Liver (tissue), 9 donors: ENCODE measurements around the gene PLA2G6. TPM values are rescaled to one million over a fixed set of nuclear protein-coding genes. Genes with fewer than 3 reads are reported as not detected.
A peak's percentile ranks its signal among the peaks of the same experiment; 100 is the strongest.
"Not testable (repeated sequence)": the region's sequence is repeated elsewhere in the genome, so short reads cannot be mapped to it uniquely, and the experiment has no call there.

Experiments
- DNase-seq: peaks from one replicate; pipeline ENCODE4 v3.0.0-alpha.2; 2017; ENCODE audit warnings: low spot score
- H3K27ac ChIP-seq, 2 donors: one replicate each; pipeline ENCODE4 v1.7.0; 2013; ENCODE audit warnings: inconsistent platforms in 2 of 2, low read length in 2 of 2, control low read depth in 1 of 2, low read depth in 1 of 2, mild to moderate bottlenecking in 1 of 2
- H3K27me3 ChIP-seq, 4 donors: one replicate each; pipeline versions ENCODE4 v1.6.1 to v1.7.0; 2013; ENCODE audit warnings: low read length in 3 of 4, inconsistent platforms in 1 of 4, mild to moderate bottlenecking in 1 of 4, moderate library complexity in 1 of 4; ENCODE audit not compliant: control insufficient read depth in 4 of 4, insufficient read depth in 4 of 4
- H3K36me3 ChIP-seq, 4 donors: one replicate each; pipeline versions ENCODE4 v1.6.1 to v1.7.0; 2013; ENCODE audit warnings: low read length in 3 of 4, mild to moderate bottlenecking in 3 of 4, low read depth in 1 of 4, moderate library complexity in 1 of 4; ENCODE audit not compliant: control insufficient read depth in 4 of 4, insufficient read depth in 3 of 4
- H3K4me1 ChIP-seq, 4 donors: one replicate each; pipeline versions ENCODE4 v1.6.1 to v1.7.0; 2013; ENCODE audit warnings: low read length in 3 of 4, mild to moderate bottlenecking in 3 of 4, moderate library complexity in 1 of 4; ENCODE audit not compliant: control insufficient read depth in 4 of 4, insufficient read depth in 4 of 4
- H3K4me3 ChIP-seq, 3 donors: one replicate each; pipeline versions ENCODE4 v1.6.1 to v1.7.0; 2013; ENCODE audit warnings: low read length in 3 of 3, control low read depth in 1 of 3, low read depth in 1 of 3, mild to moderate bottlenecking in 1 of 3
- H3K9ac ChIP-seq, 2 donors: one replicate each; pipeline ENCODE4 v1.7.0; 2013; ENCODE audit warnings: low read length in 2 of 2, mild to moderate bottlenecking in 2 of 2, moderate library complexity in 2 of 2, control low read depth in 1 of 2, low read depth in 1 of 2
- H3K9me3 ChIP-seq, 4 donors: one replicate each; pipeline versions ENCODE4 v1.6.1 to v1.7.0; 2013; ENCODE audit warnings: low read length in 3 of 4; ENCODE audit not compliant: control insufficient read depth in 4 of 4
- EGR1 ChIP-seq, 2 donors: IDR thresholded peaks; 2 replicates each; pipeline ENCODE4 v1.6.1; 2016 to 2018; ENCODE audit warnings: antibody characterized with exemption in 2 of 2, low read depth in 2 of 2
- FOXA1 ChIP-seq: IDR thresholded peaks from 2 replicates; pipeline ENCODE4 v1.6.1; 2016; ENCODE audit warnings: antibody characterized with exemption
- FOXA2 ChIP-seq: IDR thresholded peaks from 2 replicates; pipeline ENCODE4 v1.6.1; 2016; ENCODE audit warnings: antibody characterized with exemption
- GABPA ChIP-seq, 2 donors: IDR thresholded peaks in 1 of 2; conservative IDR thresholded peaks in 1 of 2; 2 replicates each; pipeline ENCODE4 v1.6.1; 2016; ENCODE audit warnings: antibody characterized with exemption in 2 of 2, mild to moderate bottlenecking in 1 of 2, moderate library complexity in 1 of 2
- HNF4A ChIP-seq, 2 donors: conservative IDR thresholded peaks; 2 replicates each; pipeline ENCODE4 v1.6.1; 2016; ENCODE audit warnings: antibody characterized with exemption in 2 of 2, mild to moderate bottlenecking in 2 of 2
- HNF4G ChIP-seq: IDR thresholded peaks from 2 replicates; pipeline ENCODE4 v1.6.1; 2016; ENCODE audit warnings: antibody characterized with exemption
- JUND ChIP-seq, 2 donors: IDR thresholded peaks; 2 replicates each; pipeline ENCODE4 v1.6.1; 2016; ENCODE audit warnings: antibody characterized with exemption in 2 of 2
- NR2F2 ChIP-seq: IDR thresholded peaks from 2 replicates; pipeline ENCODE4 v1.6.1; 2016; ENCODE audit warnings: antibody characterized with exemption
- RAD21 ChIP-seq, 2 donors: IDR thresholded peaks; 2 replicates each; pipeline ENCODE4 v1.6.1; 2016; ENCODE audit warnings: antibody characterized with exemption in 2 of 2, mild to moderate bottlenecking in 2 of 2
- RXRA ChIP-seq, 2 donors: IDR thresholded peaks; 2 replicates each; pipeline ENCODE4 v1.6.1; 2017 to 2018; ENCODE audit warnings: antibody characterized with exemption in 2 of 2, mild to moderate bottlenecking in 1 of 2
- SP1 ChIP-seq: IDR thresholded peaks from 2 replicates; pipeline ENCODE4 v1.6.1; 2018; ENCODE audit warnings: antibody characterized with exemption, mild to moderate bottlenecking
- TAF1 ChIP-seq: conservative IDR thresholded peaks from 2 replicates; pipeline ENCODE4 v1.6.1; 2016; ENCODE audit warnings: antibody characterized with exemption, mild to moderate bottlenecking
- YY1 ChIP-seq: IDR thresholded peaks from 2 replicates; pipeline ENCODE4 v1.6.1; 2016; ENCODE audit warnings: antibody characterized with exemption, mild to moderate bottlenecking
- WGBS: extraction: QIAGEN DNeasy Blood & Tissue Kit; methylation state at CpG from one replicate; pipeline ENCODE4 v1.1.7; 2013; 5-methylcytosine and 5-hydroxymethylcytosine counted together
- polyA plus RNA-seq, 2 donors: library from polyadenylated mRNA; stranded (reverse) in 1 of 2; unstranded in 1 of 2; fragments of 200-250 nt in 1 of 2; fragments of >200 nt in 1 of 2; fragmentation: Nextera tagmentation in 1 of 2; extraction: Ambion mirVana in 1 of 2; gene quantifications; one replicate each; pipeline versions ENCODE4 v1.2.1 to v1.2.3, GENCODE V29; 2013 to 2015
- total RNA-seq, 2 donors: library from RNA; depleted of rRNA; stranded (reverse); fragments of >200 nt; gene quantifications; one replicate each; pipeline ENCODE4 v1.2.3, GENCODE V29; 2014
- TF ChIP-seq, protein P1 (sequence below): IDR thresholded peaks from 2 replicates; pipeline ENCODE4 v1.6.1; 2016; ENCODE audit warnings: antibody characterized with exemption
- TF ChIP-seq, protein P2 (sequence below): IDR thresholded peaks from 2 replicates; pipeline ENCODE4 v1.6.1; 2016; ENCODE audit warnings: antibody characterized with exemption
- TF ChIP-seq, protein P3 (sequence below): fragments of 150-350 bp; IDR thresholded peaks from 2 replicates; pipeline ENCODE4 v1.5.1; 2017; ENCODE audit warnings: improper control_type of control experiment, low read depth, low read length; ENCODE audit not compliant: missing input control
- TF ChIP-seq, protein P4 (sequence below): IDR thresholded peaks from 2 replicates; pipeline ENCODE4 v1.6.1; 2016; ENCODE audit warnings: antibody characterized with exemption
- TF ChIP-seq, protein P5 (sequence below): IDR thresholded peaks from 2 replicates; pipeline ENCODE4 v1.6.1; 2016; ENCODE audit warnings: antibody characterized with exemption, mild to moderate bottlenecking
- donor health status: healthy.
- donor health status: healthy.
- donor health status: healthy.
- donor health status: healthy.
- donor health status: healthy.

PLA2G6 gene
- total and polyA plus RNA-seq, 4 donors, result 5.7 to 9.0 (median 7.2) TPM

DNA sequence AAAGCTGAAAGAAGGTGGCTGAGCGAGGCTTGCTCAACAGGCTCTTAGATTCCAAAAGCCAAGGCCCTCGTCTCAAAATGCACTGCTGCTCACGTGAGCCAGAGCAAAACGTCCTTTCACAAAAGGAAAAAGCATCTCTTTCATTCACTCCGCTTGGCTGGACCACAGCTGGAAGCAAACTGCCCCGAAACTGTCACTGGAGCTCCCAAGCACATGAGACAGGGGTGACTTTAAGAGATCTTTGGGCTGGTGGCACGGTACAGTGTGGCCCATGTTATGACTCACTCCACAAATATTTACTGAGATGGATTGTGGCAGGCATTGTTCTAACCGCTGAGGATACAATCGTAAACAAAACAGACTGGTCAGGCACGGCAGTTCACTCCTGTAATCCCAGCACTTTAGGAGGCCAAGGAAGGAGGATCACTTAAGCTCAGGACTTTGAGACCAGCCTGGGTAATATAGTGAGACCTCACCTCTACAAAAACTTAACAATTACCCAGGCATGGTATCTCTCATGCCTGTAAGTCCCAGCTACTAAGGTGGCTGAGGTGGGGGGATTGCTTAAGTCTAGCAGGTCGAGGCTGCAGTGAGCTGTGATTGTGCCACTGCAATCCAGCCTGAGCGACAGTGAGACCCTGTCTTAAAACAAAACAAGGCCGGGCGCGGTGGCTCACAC lies 3.6 kb downstream of the PLA2G6 start:
- peaks cover 5 to 28% (median 19%) of the 10 kb centered on the region in 4 donors for H3K4me1 ChIP-seq
- TF ChIP-seq, protein P1, sequence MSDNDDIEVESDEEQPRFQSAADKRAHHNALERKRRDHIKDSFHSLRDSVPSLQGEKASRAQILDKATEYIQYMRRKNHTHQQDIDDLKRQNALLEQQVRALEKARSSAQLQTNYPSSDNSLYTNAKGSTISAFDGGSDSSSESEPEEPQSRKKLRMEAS, result peak; percentile 89
- TF ChIP-seq, protein P2, sequence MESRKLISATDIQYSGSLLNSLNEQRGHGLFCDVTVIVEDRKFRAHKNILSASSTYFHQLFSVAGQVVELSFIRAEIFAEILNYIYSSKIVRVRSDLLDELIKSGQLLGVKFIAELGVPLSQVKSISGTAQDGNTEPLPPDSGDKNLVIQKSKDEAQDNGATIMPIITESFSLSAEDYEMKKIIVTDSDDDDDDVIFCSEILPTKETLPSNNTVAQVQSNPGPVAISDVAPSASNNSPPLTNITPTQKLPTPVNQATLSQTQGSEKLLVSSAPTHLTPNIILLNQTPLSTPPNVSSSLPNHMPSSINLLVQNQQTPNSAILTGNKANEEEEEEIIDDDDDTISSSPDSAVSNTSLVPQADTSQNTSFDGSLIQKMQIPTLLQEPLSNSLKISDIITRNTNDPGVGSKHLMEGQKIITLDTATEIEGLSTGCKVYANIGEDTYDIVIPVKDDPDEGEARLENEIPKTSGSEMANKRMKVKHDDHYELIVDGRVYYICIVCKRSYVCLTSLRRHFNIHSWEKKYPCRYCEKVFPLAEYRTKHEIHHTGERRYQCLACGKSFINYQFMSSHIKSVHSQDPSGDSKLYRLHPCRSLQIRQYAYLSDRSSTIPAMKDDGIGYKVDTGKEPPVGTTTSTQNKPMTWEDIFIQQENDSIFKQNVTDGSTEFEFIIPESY, result peak; percentile 78
- peak; percentile 31 to 92 for TF ChIP-seq RXRA (IDR thresholded peaks at IDR 0.05)
- peak; percentile 26 for TF ChIP-seq HNF4G
- peak; percentile 31 to 45 for TF ChIP-seq RAD21 (IDR thresholded peaks at IDR 0.05)
- peak; percentile 57 for TF ChIP-seq YY1
- no peak for TF ChIP-seq NR2F2
- TF ChIP-seq, protein P3, sequence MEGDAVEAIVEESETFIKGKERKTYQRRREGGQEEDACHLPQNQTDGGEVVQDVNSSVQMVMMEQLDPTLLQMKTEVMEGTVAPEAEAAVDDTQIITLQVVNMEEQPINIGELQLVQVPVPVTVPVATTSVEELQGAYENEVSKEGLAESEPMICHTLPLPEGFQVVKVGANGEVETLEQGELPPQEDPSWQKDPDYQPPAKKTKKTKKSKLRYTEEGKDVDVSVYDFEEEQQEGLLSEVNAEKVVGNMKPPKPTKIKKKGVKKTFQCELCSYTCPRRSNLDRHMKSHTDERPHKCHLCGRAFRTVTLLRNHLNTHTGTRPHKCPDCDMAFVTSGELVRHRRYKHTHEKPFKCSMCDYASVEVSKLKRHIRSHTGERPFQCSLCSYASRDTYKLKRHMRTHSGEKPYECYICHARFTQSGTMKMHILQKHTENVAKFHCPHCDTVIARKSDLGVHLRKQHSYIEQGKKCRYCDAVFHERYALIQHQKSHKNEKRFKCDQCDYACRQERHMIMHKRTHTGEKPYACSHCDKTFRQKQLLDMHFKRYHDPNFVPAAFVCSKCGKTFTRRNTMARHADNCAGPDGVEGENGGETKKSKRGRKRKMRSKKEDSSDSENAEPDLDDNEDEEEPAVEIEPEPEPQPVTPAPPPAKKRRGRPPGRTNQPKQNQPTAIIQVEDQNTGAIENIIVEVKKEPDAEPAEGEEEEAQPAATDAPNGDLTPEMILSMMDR, result no peak
- no peak for TF ChIP-seq TAF1
- TF ChIP-seq EGR1 (IDR thresholded peaks at IDR 0.05; ENCODE audit: low read depth in 2 of 2), result peak in 1 of 2 donors; percentile 36
- TF ChIP-seq, protein P4, sequence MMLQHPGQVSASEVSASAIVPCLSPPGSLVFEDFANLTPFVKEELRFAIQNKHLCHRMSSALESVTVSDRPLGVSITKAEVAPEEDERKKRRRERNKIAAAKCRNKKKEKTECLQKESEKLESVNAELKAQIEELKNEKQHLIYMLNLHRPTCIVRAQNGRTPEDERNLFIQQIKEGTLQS, result peak; percentile 86
- TF ChIP-seq FOXA1, result peak; percentile 78
- peak; percentile 99 to 100 for TF ChIP-seq JUND (IDR thresholded peaks at IDR 0.05)
- TF ChIP-seq, protein P5, sequence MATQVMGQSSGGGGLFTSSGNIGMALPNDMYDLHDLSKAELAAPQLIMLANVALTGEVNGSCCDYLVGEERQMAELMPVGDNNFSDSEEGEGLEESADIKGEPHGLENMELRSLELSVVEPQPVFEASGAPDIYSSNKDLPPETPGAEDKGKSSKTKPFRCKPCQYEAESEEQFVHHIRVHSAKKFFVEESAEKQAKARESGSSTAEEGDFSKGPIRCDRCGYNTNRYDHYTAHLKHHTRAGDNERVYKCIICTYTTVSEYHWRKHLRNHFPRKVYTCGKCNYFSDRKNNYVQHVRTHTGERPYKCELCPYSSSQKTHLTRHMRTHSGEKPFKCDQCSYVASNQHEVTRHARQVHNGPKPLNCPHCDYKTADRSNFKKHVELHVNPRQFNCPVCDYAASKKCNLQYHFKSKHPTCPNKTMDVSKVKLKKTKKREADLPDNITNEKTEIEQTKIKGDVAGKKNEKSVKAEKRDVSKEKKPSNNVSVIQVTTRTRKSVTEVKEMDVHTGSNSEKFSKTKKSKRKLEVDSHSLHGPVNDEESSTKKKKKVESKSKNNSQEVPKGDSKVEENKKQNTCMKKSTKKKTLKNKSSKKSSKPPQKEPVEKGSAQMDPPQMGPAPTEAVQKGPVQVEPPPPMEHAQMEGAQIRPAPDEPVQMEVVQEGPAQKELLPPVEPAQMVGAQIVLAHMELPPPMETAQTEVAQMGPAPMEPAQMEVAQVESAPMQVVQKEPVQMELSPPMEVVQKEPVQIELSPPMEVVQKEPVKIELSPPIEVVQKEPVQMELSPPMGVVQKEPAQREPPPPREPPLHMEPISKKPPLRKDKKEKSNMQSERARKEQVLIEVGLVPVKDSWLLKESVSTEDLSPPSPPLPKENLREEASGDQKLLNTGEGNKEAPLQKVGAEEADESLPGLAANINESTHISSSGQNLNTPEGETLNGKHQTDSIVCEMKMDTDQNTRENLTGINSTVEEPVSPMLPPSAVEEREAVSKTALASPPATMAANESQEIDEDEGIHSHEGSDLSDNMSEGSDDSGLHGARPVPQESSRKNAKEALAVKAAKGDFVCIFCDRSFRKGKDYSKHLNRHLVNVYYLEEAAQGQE, result no peak
- peak; percentile 69 to 93 for TF ChIP-seq HNF4A (conservative IDR thresholded peaks at IDR 0.05)
- TF ChIP-seq GABPA (IDR thresholded peaks at IDR 0.05 in 1 of 2, conservative IDR thresholded peaks at IDR 0.05 in 1 of 2), result no peak
- TF ChIP-seq FOXA2, result peak; percentile 77
- peak; percentile 80 for TF ChIP-seq SP1
- no peaks in the 10 kb centered on the region for H3K9me3 ChIP-seq
- H3K27me3 ChIP-seq, result no peaks in the 10 kb centered on the region
- peak overlapping the region; percentile 89 to 92 for H3K27ac ChIP-seq
- DNase-seq, result no peak
- WGBS, result 46% methylated on average over 15 of the region's 15 CpGs
- peaks cover 0 to 1% (median 0%) of the 10 kb centered on the region in 4 donors for H3K36me3 ChIP-seq
- peak overlapping the region in 1 of 2 donors; percentile 45 for H3K9ac ChIP-seq
- H3K4me3 ChIP-seq, result no peak overlapping the region

DNA sequence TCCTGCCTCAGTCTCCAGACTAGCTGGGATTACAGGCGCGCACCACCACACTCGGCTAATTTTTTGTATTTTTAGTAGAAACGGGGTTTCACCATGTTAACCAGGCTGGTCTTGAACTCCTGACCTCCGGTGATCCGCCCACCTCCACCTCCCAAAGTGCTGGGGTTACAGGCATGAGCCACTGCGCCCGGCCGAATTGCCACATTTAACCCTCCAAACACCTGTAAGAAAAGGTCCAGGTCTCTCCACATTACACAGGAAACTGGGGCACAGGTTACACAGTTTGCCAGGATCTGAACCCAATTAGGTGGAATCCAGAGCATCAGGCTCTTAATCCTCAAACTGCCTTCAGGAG lies 4.1 kb downstream of the PLA2G6 start:
- H3K4me1 ChIP-seq, result peaks cover 7 to 33% (median 23%) of the 10 kb centered on the region in 4 donors
- H3K27me3 ChIP-seq, result not testable (repeated sequence)

More for the DNA sequence above, 4.1 kb downstream of the PLA2G6 start:
- not testable (repeated sequence) for H3K9me3 ChIP-seq, DNase-seq, H3K4me3 ChIP-seq, H3K36me3 ChIP-seq
- H3K9ac ChIP-seq, result peak overlapping the region in 1 of 2 donors; percentile 45
- peak overlapping the region; percentile 89 to 92 for H3K27ac ChIP-seq
- WGBS, result 39% methylated on average over 9 of the region's 9 CpGs
